Measurements from ENCODE around the gene SFMBT1.

The SFMBT1 gene

GRCh38 chr3:52873433-52874159, 172.3 kb downstream of the SFMBT1 start:
- Mint-ChIP-seq H3K27me3 (ENCODE audit: low read depth, poor library complexity) (peaks cover 3% of the 10 kb centered on the region), H3K9me3 (no peaks in the 10 kb centered on the region), H3K36me3 (ENCODE audit: low read depth) (no peaks in the 10 kb centered on the region), H3K27ac (no peak overlapping the region), H3K4me1 (peaks cover 9% of the 10 kb centered on the region), H3K4me3 (no peak overlapping the region)
- no peak for DNase-seq
- no peak for TF ChIP-seq CTCF (IDR thresholded peaks at IDR 0.05)

- Mint-ChIP-seq H3K27me3 (ENCODE audit: low read depth, poor library complexity) (peaks cover 3% of the 10 kb centered on the region), H3K27ac (peak overlapping the region; percentile 16), H3K36me3 (ENCODE audit: low read depth) (no peaks in the 10 kb centered on the region), H3K4me3 (no peak overlapping the region), H3K4me1 (peaks cover 19% of the 10 kb centered on the region), H3K9me3 (no peaks in the 10 kb centered on the region)
- DNase-seq: no peak
- no peak for TF ChIP-seq CTCF (IDR thresholded peaks at IDR 0.05)
Observed at GRCh38 chr3:52872245-52872644, 173.6 kb downstream of the SFMBT1 start.

GRCh38 chr3:52871761-52872160, 174.1 kb downstream of the SFMBT1 start:
- Mint-ChIP-seq H3K4me3 (no peak overlapping the region), H3K27ac (peak overlapping the region; percentile 16), H3K27me3 (ENCODE audit: low read depth, poor library complexity) (peaks cover 3% of the 10 kb centered on the region), H3K9me3 (no peaks in the 10 kb centered on the region), H3K36me3 (ENCODE audit: low read depth) (no peaks in the 10 kb centered on the region), H3K4me1 (peaks cover 20% of the 10 kb centered on the region)
- no peak for DNase-seq
- no peak for TF ChIP-seq CTCF (IDR thresholded peaks at IDR 0.05)

GRCh38 chr3:52870471-52870870, 175.4 kb downstream of the SFMBT1 start:
- Mint-ChIP-seq H3K4me3 (no peak overlapping the region), H3K36me3 (ENCODE audit: low read depth) (peaks cover 12% of the 10 kb centered on the region), H3K27ac (no peak overlapping the region), H3K9me3 (peaks cover 9% of the 10 kb centered on the region), H3K27me3 (ENCODE audit: low read depth, poor library complexity) (peaks cover 6% of the 10 kb centered on the region), H3K4me1 (peaks cover 20% of the 10 kb centered on the region)
- no peak for TF ChIP-seq CTCF (IDR thresholded peaks at IDR 0.05)
- no peak for DNase-seq

- DNase-seq: no peak
- Mint-ChIP-seq H3K4me1 (peaks cover 11% of the 10 kb centered on the region), H3K27me3 (ENCODE audit: low read depth, poor library complexity) (peaks cover 3% of the 10 kb centered on the region), H3K27ac (no peak overlapping the region), H3K36me3 (ENCODE audit: low read depth) (peaks cover 29% of the 10 kb centered on the region), H3K4me3 (no peak overlapping the region), H3K9me3 (peaks cover 39% of the 10 kb centered on the region)
- TF ChIP-seq CTCF (IDR thresholded peaks at IDR 0.05): no peak
Observed at GRCh38 chr3:52866427-52866826, 179.4 kb downstream of the SFMBT1 start.

GRCh38 chr3:52865994-52866393, 179.9 kb downstream of the SFMBT1 start:
- peaks cover 29% of the 10 kb centered on the region for H3K36me3 Mint-ChIP-seq (ENCODE audit: low read depth)
- TF ChIP-seq CTCF (IDR thresholded peaks at IDR 0.05): no peak

More at GRCh38 chr3:52865994-52866393, 179.9 kb downstream of the SFMBT1 start:
- H3K4me3 Mint-ChIP-seq: no peak overlapping the region
- peaks cover 11% of the 10 kb centered on the region for H3K4me1 Mint-ChIP-seq
- peaks cover 3% of the 10 kb centered on the region for H3K27me3 Mint-ChIP-seq (ENCODE audit: low read depth, poor library complexity)
- peaks cover 39% of the 10 kb centered on the region for H3K9me3 Mint-ChIP-seq
- DNase-seq: no peak
- no peak overlapping the region for H3K27ac Mint-ChIP-seq

Measured in nephron progenitor cell (in vitro differentiated cells).